Measurements from ENCODE around the gene PHOSPHO1.

DNA sequence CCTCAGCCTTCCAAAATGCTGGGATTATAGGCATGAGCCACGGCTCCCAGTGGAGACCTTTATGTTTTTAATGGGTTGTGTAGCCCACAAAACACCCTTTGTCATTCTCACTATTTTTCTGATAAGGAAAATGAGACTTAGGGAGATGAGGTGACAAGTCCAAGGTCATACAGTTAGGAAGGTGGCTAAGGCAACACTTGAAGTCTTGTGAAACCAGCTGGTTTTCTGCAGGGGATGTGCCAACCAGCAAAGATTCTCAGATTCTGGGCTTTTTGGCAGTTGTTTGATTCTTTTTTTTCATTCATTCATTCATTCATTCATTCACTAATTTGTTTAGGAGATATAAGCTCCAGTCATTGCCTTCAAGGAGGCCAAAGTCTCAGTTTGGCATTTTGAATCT, 10.0 kb upstream of the PHOSPHO1 start:
- no peak for TF ChIP-seq GATA2 (IDR thresholded peaks at IDR 0.05; ENCODE audit: low read depth, low read length)
- no peak for TF ChIP-seq GATA3 (IDR thresholded peaks at IDR 0.05; ENCODE audit: low read depth, low read length)

All from SH-SY5Y (cell line).